ENCODE data around the gene ANKRD23. TPM values are rescaled to one million over a fixed set of nuclear protein-coding genes. Genes with fewer than 3 reads are reported as not detected.
A peak's percentile ranks its signal among the peaks of the same experiment; 100 is the strongest.

The ANKRD23 gene
- total RNA-seq, 4 donors from 2014 or later, result 1.4 to 4.4 (median 1.8) TPM

GRCh38 chr2:96877042-96877451 lies 33.2 kb upstream of the ANKRD23 start:
- ATAC-seq (ENCODE audit: low FRiP score), result no peak
- no peak for TF ChIP-seq CTCF (IDR thresholded peaks at IDR 0.05)

GRCh38 chr2:96876269-96877041 lies 32.6 kb upstream of the ANKRD23 start:
- no peak for DNase-seq (ENCODE audit: low spot score)
- no peak for ATAC-seq (ENCODE audit: low FRiP score)

More at GRCh38 chr2:96877042-96877451, 33.2 kb upstream of the ANKRD23 start:
- DNase-seq (ENCODE audit: low spot score), result no peak

DNA sequence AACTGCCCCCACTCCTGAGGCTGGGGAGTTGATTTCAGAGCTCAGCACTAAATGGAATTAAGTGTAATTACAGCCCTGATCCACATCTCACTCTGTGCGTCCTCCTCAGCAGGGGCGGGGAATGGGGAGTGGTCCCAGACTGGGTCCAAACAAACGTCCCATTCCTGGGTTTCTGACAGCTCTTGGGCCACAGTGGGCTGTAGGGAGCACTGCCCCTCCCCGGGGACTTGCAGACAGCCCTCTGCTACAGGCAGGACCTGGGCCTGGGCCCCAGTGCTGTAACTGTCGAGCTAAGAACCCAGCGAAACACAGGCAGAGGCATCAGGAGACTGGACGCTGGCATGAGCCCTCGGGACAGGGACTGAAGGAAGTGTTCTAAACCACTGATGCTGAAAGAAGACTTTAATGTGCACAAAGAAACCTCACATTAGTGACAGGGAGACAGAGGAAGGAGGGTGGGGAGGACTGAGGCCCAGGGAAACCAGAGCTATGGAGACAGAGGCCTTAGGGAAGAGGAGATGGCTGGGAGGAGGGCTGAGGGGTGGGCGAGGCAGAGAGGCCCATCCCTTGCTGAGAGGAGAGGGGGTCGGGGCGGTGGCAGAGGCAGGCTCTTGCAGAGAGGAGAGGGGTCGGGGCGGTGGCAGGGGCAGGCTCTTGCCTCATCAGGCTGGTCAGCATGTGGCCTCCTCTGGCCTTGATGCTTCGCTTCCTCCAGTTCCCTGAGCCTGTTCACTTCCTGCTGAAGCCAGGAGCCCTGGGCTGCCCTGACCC lies 31.9 kb upstream of the ANKRD23 start:
- no peak for TF ChIP-seq CTCF (IDR thresholded peaks at IDR 0.05)
- DNase-seq (ENCODE audit: low spot score), result no peak
- no peak for ATAC-seq (ENCODE audit: low FRiP score)

More at GRCh38 chr2:96876269-96877041, 32.6 kb upstream of the ANKRD23 start:
- no peak for TF ChIP-seq CTCF (IDR thresholded peaks at IDR 0.05)

DNA sequence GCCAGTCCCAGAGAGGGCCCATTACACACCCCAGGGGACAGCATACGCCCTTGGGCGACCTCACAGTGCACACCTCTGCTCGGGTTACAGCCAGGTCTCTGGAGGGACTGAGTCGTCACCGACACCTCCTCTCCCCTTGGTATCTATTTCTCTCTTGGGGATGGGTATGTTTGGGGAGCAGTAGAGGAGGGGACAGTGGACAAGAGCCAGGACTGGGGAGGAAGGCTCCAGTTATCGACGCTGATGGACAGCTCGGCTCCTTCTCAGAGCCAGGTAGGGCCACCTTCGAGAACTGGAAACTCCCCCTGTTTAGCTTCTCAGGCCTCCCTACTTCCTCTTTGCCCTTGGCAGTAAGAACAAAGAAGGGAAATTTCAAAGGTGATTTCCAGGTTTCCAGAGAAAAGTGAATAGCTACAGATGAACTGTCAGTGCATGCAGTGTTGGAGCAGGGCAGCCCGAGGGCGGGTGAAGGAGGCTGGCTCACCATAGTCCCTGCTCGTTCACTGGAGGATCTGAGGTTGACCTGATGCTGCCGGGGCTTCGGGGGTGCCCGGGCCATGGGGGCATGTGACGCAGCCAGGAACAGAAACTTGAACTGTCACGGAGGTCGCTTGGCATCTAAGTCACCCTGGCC lies 30.5 kb upstream of the ANKRD23 start:
- DNase-seq (ENCODE audit: low spot score), result no peak
- peak; percentile 11 for ATAC-seq (ENCODE audit: low FRiP score)
- TF ChIP-seq CTCF (IDR thresholded peaks at IDR 0.05), result no peak

GRCh38 chr2:96873651-96874096 lies 29.9 kb upstream of the ANKRD23 start:
- no peak for TF ChIP-seq CTCF (IDR thresholded peaks at IDR 0.05)
- no peak for DNase-seq (ENCODE audit: low spot score)
- no peak for ATAC-seq (ENCODE audit: low FRiP score)

GRCh38 chr2:96872591-96873349 lies 28.9 kb upstream of the ANKRD23 start:
- DNase-seq (ENCODE audit: low spot score) (no peak), ATAC-seq (ENCODE audit: low FRiP score) (peak; percentile 37)
- TF ChIP-seq CTCF (IDR thresholded peaks at IDR 0.05), result no peak

Data from omental fat pad (tissue), 4 donors.